ENCODE data around the gene PCDHB14. TPM values are rescaled to one million over a fixed set of nuclear protein-coding genes. Genes with fewer than 3 reads are reported as not detected.
A peak's percentile ranks its signal among the peaks of the same experiment; 100 is the strongest.
"Not testable (repeated sequence)": the region's sequence is repeated elsewhere in the genome, so short reads cannot be mapped to it uniquely, and the experiment has no call there.

PCDHB14 gene
- polyA plus RNA-seq, 3 donors: not detected

DNA sequence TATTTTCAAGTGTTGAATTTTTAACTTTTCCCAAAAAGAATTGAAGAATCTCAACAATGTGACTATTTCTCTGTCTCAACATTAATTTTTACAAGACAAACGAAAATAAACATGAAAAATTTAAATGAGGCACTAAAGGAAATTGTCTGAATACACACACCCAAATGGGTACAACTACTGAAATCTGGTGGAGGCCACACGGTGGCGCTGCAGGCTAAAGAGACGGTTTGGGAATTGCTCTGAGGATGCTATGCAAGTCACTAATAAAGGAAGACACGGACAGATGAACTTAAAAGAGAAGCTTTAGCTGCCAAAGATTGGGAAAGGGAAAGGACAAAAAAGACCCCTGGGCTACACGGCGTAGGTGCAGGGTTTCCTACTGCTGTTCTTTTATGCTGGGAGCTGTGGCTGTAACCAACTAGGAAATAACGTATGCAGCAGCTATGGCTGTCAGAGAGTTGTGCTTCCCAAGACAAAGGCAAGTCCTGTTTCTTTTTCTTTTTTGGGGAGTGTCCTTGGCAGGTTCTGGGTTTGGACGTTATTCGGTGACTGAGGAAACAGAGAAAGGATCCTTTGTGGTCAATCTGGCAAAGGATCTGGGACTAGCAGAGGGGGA, 30.9 kb upstream of the PCDHB14 start, which contains the start of gene PCDHB10:
TSS of gene PCDHB10 (plus strand) at position 244 of the 616 bp plus-strand sequence. CDS start at position 444, 200 bp downstream.
- no peak within 1 kb of the TSS for H3K4me2 ChIP-seq (replicated peaks; ENCODE audit: extremely low read depth, low read length, poor library complexity, severe bottlenecking)
- Mint-ChIP-seq H3K9me3 (peaks cover 15 to 61% (median 51%) of the 10 kb centered on the region in 7 donors), H3K4me3 (no peak within 1 kb of the TSS), H3K27me3 (ENCODE audit: low read depth in 3 of 3) (peaks cover 7 to 37% (median 32%) of the 10 kb centered on the region in 3 donors), H3K27ac (no peak within 1 kb of the TSS), H3K4me1 (no peaks in the 10 kb centered on the region), H3K36me3 (no peaks in the 10 kb centered on the region)
- DNase-seq: no peak
- H3K27ac ChIP-seq (ENCODE audit: low read depth in 1 of 2, low read length in 2 of 2): no peak within 1 kb of the TSS
- H3K27me3 ChIP-seq (ENCODE audit: control insufficient read depth in 2 of 2, insufficient read depth in 2 of 2, low read length in 2 of 2): peaks cover 2 to 32% of the 10 kb centered on the region in 2 donors
- no peak for TF ChIP-seq CTCF (IDR thresholded peaks at IDR 0.05)
- H3K4me3 ChIP-seq (replicated peaks in 1 of 3; ENCODE audit: low read depth in 2 of 3, low read length in 3 of 3): no peak within 1 kb of the TSS
- H4K20me1 ChIP-seq (ENCODE audit: insufficient read depth, low read length): no peaks in the 10 kb centered on the region
- H3K4me1 ChIP-seq (ENCODE audit: control insufficient read depth in 1 of 2, insufficient read depth in 2 of 2, low read length in 2 of 2): no peaks in the 10 kb centered on the region
- intact Hi-C loops (cut with micrococcal nuclease): no loop called here
- H3K9ac ChIP-seq (ENCODE audit: insufficient read depth, low read length, poor library complexity, severe bottlenecking): no peak within 1 kb of the TSS
- peaks cover 32 to 48% of the 10 kb centered on the region in 2 donors for H3K9me3 ChIP-seq (replicated peaks in 1 of 2; ENCODE audit: control insufficient read depth in 1 of 2, insufficient read depth in 1 of 2, low read length in 2 of 2)
- no peak within 1 kb of the TSS for H2AFZ ChIP-seq (ENCODE audit: insufficient read depth, low read depth, low read length, poor library complexity, severe bottlenecking)
- no peaks in the 10 kb centered on the region for H3K36me3 ChIP-seq (replicated peaks in 1 of 2; ENCODE audit: control insufficient read depth in 1 of 2, insufficient read depth in 2 of 2, low read length in 2 of 2)
- 15% methylated on average over 5 of the region's 10 CpGs for WGBS (ENCODE audit: insufficient coverage)
- no peaks in the 10 kb centered on the region for H3K79me2 ChIP-seq (ENCODE audit: insufficient read depth, low read length)

DNA sequence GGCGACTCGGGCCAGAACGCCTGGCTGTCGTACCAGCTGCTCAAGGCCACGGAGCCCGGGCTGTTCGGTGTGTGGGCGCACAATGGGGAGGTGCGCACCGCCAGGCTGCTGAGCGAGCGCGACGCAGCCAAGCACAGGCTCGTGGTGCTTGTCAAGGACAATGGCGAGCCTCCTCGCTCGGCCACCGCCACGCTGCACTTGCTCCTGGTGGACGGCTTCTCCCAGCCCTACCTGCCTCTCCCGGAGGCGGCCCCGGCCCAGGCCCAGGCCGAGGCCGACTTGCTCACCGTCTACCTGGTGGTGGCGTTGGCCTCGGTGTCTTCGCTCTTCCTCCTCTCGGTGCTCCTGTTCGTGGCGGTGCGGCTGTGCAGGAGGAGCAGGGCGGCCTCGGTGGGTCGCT, 28.8 kb upstream of the PCDHB14 start:
- H3K36me3 Mint-ChIP-seq; H2AFZ ChIP-seq (ENCODE audit: insufficient read depth, low read depth, low read length, poor library complexity, severe bottlenecking); H3K27ac ChIP-seq (ENCODE audit: low read depth in 1 of 2, low read length in 2 of 2); H4K20me1 ChIP-seq (ENCODE audit: insufficient read depth, low read length); H3K4me2 ChIP-seq (replicated peaks; ENCODE audit: extremely low read depth, low read length, poor library complexity, severe bottlenecking); DNase-seq; intact Hi-C loops (cut with micrococcal nuclease); H3K4me1 Mint-ChIP-seq; H3K4me3 ChIP-seq (replicated peaks in 1 of 3; ENCODE audit: low read depth in 2 of 3, low read length in 3 of 3); H3K27ac Mint-ChIP-seq; H3K79me2 ChIP-seq (ENCODE audit: insufficient read depth, low read length); H3K36me3 ChIP-seq (replicated peaks in 1 of 2; ENCODE audit: control insufficient read depth in 1 of 2, insufficient read depth in 2 of 2, low read length in 2 of 2); H3K9ac ChIP-seq (ENCODE audit: insufficient read depth, low read length, poor library complexity, severe bottlenecking); H3K4me1 ChIP-seq (ENCODE audit: control insufficient read depth in 1 of 2, insufficient read depth in 2 of 2, low read length in 2 of 2): not testable (repeated sequence)
- peaks cover 11 to 56% (median 38%) of the 10 kb centered on the region in 7 donors for H3K9me3 Mint-ChIP-seq
- peaks cover 22 to 47% of the 10 kb centered on the region in 2 donors for H3K9me3 ChIP-seq (replicated peaks in 1 of 2; ENCODE audit: control insufficient read depth in 1 of 2, insufficient read depth in 1 of 2, low read length in 2 of 2)
- H3K4me3 Mint-ChIP-seq: peak overlapping the region in 1 of 2 donors; percentile 55
- 0% methylated on average over 1 of the region's 37 CpGs for WGBS (ENCODE audit: insufficient coverage)
- peaks cover 0 to 25% (median 19%) of the 10 kb centered on the region in 3 donors for H3K27me3 Mint-ChIP-seq (ENCODE audit: low read depth in 3 of 3)
- H3K27me3 ChIP-seq (ENCODE audit: control insufficient read depth in 2 of 2, insufficient read depth in 2 of 2, low read length in 2 of 2): peaks cover 2 to 24% of the 10 kb centered on the region in 2 donors

Data from CD14-positive monocyte (primary cell).